ENCODE data around the gene KRTAP12-3.
"Not testable (repeated sequence)": the region's sequence is repeated elsewhere in the genome, so short reads cannot be mapped to it uniquely, and the experiment has no call there.

Gene KRTAP12-3

DNA sequence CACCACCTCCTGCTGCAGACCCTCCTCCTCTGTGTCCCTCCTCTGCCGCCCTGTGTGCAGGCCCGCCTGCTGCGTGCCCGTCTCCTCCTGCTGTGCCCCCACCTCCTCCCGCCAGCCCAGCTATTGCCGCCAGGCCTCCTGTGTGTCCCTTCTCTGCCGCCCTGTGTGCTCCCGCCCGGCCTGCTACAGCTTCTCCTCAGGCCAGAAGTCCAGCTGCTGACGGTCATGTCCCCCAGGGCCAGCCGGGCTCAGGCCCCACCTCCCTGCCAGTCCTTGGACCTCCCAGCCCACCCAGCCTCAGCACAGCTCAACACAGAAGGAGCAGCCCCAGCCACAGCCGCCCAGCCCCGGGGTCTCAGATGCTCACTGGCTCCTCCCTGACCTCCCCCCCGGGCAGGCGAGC lies 29.9 kb upstream of the KRTAP12-3 start:
- DNase-seq, result not testable (repeated sequence)

DNA sequence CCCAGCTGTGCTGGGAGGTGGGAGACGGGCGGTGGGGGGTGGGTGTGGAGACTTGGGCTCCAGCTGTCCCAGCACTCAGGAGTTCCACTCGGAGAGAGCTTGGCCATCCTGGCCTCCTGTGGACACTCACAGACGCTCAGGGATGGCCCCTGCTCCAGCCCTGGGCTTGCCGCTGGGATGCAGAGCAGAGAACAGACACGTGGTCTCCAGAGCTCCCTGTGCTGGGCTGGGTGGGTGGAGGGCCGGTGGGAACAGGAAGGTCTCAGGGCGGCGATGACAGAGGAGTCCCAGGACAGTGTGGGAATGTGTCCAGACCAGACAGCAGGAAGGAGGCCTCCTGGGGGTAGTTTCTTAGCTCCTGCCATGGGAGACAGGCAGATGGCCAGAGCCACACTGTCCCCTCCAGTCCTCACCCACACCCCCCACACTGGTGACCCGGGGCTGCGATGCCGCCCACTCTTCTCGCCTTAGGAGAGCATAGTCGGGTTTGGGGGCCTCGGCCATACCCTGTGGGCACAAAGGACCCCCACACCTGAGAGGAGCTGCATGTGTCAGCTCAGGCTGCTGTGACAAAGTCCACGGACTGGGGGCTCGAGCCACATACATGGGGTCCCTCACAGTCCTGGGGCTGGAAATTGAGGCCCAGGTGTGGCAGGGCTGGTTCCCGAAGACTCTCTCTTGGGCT lies 28.9 kb upstream of the KRTAP12-3 start:
- no peak for DNase-seq

DNA sequence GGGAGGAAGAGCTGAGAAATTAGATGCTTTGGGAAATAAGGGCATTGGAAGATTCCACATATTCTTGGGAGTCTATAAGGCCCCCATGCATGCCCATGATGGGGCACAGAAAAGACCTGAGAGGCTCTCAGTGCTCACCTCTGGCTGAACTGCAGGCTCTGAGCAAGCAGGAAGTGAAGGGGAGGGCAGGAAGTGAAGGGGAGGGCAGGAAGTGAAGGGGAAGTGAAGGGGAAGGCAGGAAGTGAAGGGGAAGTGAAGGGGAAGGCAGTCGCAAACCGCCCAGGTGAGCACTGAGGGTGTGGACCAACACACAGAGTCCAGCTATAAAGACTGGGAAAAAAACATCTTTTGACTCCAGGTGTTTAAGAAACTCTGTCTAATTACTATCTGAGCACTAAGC lies 27.3 kb upstream of the KRTAP12-3 start:
- no peak for DNase-seq

- no peak for DNase-seq
Measured at GRCh38 chr21:44632067-44632466, 25.7 kb upstream of the KRTAP12-3 start.

DNA sequence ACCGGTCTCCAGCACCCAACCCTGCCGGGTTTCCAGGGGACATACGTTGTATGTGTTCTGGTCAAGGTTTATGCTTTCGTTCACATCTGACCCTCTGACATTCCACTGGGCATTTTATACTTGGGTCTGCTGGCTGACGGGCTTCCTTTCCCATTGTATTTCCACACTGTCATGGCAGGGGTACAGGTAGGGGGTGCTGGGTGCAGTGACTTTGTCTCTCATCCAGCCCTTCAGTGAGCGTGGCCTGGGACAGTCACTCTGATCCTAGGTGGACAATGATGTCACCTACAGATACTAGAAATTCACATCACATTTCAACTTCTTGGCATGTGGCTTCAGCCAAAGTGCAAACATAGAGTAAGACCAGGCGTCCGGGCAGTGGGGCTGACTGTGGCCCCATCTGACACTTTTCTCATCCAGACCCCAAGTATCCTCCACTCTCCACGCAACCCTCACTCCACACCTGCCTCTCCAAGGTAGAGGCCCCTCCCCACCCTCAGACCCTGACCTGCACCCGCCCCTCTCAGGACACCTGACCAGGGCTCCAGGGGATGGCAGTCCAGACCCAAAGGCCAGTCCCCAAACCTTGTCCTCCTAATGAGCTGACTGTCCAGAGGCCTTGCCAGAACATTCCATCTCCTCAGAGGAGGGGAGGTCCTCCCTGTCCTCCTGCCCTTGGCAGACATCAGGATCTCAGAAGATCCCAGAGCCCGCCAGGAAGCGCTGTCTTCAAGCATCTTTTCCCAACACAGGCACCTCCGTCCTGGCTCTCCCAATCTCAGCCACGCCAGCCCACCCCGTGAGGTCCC lies 21.3 kb upstream of the KRTAP12-3 start:
- DNase-seq, result no peak

DNA sequence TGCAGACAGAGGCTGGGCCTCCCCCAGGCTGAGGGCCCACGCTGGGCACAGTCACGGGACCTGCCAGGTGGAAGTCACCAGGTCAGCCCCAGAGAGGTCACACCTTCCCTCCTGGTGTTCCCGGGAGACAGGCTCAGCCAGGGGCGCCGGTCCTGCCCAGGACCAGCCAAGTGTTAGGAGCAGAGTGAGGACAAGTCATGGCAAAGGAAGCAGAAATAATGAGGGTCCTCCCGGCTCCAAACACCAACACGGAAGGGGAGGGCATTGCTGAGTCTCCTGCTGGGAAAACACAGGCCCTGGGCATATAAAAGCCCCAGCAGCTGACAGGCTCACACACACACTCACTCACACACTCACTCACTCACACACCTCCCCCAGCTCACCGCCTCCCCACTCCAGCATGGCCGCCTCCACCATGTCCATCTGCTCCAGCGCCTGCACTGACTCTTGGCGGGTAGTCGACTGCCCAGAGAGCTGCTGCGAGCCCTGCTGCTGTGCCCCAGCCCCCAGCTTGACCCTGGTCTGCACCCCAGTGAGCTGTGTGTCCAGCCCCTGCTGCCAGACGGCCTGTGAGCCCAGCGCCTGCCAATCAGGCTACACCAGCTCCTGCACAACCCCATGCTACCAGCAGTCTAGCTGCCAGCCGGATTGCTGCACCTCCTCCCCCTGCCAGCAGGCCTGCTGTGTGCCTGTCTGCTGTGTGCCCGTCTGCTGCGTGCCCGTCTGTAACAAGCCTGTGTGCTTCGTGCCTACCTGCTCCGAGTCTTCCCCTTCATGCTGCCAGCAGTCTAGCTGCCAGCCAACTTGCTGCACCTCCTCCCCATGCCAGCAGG lies 20.5 kb upstream of the KRTAP12-3 start, which contains the start of gene KRTAP10-10:
Gene KRTAP10-10 (plus strand): TSS at position 339 of the 833 bp plus-strand sequence. CDS start 62 bp downstream, at position 401.
- DNase-seq, result no peak

DNA sequence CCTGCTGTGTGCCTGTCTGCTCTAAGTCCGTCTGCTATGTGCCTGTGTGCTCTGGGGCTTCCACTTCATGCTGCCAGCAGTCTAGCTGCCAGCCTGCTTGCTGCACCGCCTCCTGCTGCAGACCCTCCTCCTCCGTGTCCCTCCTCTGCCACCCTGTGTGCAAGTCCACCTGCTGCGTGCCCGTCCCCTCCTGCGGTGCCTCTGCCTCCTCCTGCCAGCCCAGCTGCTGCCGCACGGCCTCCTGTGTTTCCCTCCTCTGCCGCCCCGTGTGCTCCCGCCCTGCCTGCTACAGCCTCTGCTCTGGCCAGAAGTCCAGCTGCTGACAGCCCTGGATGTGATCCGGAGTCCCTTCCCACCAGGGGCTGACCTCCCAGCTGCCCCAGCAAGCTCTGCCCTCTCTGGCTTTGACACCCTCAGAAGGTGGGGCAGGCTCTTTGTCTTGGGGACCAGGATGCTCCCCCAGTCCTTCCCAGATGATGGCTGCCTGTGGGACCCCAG lies 19.8 kb upstream of the KRTAP12-3 start:
- DNase-seq, result not testable (repeated sequence)

DNA sequence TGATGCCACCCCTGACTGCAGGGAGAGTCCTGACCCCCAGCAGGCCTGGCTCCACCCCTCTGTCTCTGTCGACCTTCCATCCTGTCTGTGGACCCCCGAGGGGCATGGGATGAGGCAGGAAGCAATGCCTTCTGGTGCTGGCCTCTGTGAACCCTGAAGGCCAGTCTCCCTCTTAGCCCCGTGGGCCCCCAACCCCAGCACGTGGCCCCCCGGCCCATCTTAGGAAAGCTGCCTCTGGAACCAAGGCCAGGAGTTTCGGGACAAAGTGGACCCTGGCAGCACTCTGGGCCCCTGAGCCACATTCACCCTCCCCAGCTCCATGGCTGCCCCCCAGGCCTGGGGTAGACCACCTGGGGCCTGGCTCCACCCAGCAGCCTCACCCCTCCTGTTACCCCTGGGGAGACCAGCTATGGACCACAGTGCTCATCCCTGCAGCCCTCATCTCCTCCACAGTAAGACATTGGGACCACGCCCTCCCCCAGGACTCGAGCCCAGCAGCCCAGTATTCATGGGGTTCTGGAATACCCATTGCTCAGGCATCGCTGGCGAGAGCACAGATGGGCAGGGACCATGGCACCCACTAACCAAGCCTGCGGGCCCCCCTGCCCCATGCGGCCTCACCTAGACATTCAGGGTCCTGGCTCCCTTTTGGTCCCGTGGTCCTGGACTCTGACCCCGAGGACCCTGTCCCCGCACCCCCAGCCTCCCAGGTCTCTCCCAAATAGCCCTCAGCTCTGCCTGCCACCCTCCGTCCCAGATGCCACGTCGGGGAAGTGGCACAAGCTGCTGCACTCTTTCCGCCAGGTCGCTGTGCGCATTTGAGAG lies 19.0 kb upstream of the KRTAP12-3 start:
- not testable (repeated sequence) for DNase-seq

DNA sequence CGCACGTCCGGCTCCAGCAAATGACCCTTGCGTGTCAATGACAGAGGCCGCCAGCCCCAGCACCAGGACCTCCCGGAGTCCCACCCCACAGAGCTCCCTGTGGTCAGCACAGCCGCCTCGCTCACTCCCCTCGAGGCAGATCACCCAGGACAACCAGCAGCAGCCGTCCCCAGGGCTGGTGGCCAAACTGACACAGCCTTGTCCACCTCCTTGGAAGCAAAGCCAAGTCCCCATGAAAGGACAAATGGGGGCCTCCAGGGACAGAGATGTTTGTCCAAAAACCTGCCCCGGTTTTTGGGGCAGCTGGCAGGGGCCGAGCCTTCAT lies 18.4 kb upstream of the KRTAP12-3 start:
- no peak for DNase-seq

- DNase-seq, result no peak
Measured at GRCh38 chr21:44640761-44641160, 17.0 kb upstream of the KRTAP12-3 start.

DNA sequence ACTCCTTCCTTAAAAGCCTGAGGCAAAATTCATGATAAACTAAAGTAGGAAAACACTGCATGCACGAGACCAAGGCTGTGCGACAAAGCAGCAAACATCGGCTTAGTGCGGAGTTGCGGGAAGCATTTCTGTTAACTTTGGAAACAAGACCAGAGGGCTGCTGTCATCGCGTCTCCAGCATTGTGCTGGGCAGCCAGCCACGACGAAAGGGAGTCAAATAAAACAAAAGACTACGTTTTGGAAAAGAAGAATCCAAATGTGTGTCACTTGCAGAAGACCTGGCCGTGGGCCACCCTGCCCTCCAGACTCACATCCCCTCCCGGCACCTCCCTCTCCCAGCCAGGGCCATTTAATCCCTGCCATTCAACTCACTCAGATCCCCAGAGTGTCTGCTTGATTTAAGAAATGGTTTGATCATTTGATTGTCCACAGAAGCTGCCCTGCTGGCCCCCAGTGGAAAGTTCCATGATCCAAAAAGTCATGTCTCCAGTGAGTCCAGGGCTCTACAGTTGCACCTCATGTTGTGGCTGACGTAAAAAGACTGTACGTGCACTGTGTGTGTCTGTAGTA lies 13.9 kb upstream of the KRTAP12-3 start:
- DNase-seq, result no peak

DNA sequence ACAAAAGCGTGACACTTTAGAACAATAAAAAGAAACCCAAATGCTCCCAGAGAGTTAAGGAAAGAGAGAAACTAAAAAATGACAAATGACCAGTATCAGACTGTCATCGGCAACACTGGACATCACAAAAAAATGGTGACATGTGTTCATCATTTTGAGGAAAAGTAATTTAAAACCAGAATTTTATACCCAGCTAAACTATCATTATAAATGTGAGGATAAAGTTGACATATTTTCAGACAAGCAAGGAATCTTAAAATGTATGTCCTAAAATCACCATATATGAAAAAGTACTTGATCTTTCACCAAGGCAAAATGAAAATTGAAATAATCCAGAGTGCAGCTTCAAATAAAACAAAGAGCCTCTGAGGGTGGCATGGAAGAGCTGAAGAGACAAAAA lies 12.9 kb upstream of the KRTAP12-3 start:
- DNase-seq, result no peak

DNA sequence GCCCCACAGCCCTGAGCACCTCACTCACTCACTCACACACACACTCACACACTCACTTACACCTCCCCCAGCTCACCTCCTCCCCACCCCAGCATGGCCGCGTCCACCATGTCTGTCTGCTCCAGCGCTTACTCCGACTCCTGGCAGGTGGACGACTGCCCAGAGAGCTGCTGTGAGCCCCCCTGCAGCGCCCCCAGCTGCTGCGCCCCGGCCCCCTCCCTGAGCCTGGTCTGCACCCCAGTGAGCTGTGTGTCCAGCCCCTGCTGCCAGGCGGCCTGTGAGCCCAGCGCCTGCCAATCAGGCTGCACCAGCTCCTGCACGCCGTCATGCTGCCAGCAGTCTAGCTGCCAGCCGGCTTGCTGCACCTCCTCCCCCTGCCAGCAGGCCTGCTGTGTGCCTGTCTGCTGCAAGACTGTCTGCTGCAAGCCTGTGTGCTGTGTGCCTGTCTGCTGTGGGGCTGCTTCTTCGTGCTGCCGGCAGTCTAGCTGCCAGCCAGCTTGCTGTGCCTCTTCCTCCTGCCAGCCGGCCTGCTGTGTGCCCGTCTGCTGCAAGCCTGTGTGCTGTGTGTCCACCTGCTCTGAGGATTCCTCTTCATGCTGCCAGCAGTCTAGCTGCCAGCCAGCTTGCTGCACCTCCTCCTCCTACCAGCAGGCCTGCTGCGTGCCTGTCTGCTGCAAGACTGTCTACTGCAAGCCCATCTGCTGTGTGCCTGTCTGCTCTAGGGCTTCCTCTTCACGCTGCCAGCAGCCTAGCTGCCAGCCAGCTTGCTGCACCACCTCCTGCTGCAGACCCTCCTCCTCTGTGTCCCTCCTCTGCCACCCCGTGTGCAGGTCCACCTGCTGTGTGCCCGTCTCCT lies 11.1 kb upstream of the KRTAP12-3 start, which contains the start of gene KRTAP10-11:
Gene KRTAP10-11 (plus strand): TSS at position 49 of the 856 bp plus-strand sequence. CDS start 45 bp downstream, at position 94.
- DNase-seq, result not testable (repeated sequence)

- DNase-seq, result no peak
Measured at GRCh38 chr21:44647222-44647552, 10.5 kb upstream of the KRTAP12-3 start.

GRCh38 chr21:44648557-44649311 lies 9.0 kb upstream of the KRTAP12-3 start:
- no peak for DNase-seq

DNA sequence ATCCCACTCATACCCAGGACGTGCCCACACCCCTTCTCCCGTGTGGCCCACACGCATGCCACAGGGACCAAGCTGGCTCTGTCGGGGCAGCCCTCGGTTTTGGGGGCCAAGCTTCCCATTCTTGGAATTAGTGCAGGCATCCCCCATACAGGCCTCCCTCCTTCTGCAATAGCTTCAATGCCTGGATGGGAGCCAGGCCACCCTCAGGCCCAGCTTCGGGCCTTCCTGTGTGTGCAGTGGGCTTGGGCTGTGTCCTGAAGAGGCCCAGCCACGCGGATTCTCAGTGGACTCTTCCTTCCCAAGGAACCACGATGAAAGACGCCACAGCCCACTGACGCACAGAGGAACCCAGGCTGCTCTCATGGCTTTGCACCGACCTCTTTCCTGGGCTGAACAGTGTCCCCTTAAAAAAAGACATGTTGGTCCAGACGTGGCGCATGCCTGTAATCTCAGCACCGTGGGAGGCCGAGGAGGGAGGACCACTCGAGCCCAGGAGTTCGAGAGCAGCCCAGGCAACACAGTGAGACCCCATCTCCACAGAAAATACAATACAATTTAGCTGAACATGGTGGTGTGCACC lies 8.1 kb upstream of the KRTAP12-3 start:
- DNase-seq, result no peak

DNA sequence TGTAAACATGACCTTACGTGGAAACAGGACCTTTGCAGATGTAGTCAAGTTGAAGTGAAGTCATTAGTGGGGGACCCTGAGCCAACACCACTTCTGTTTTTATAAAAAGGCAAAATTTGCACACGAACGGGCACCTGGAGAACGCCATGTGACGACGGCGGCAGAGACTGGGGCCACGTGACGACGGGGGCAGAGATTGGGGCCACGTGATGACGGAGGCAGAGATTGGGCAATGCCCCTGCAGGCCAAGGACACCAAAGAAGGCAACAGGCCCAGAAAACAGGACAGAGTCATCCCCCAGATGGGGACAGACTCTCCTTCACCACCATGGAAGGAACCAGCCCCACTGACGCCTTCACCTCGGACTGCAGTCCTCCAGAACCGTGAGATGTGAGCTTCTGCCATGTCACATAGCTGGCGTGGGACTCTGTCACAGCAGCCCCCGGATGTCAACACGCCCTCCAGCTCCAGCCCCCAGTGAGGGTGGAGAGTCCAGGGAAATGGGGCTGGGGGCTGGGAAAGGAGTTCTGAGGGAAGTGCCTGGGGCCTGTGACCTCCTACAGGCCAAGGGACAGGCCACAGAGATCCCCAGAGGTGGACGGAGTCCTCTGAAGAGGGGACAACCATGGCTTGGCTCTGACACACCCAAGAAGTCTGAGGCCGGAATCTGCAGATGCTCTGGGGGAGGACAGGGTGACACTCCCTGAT lies 7.3 kb upstream of the KRTAP12-3 start:
- no peak for DNase-seq

DNA sequence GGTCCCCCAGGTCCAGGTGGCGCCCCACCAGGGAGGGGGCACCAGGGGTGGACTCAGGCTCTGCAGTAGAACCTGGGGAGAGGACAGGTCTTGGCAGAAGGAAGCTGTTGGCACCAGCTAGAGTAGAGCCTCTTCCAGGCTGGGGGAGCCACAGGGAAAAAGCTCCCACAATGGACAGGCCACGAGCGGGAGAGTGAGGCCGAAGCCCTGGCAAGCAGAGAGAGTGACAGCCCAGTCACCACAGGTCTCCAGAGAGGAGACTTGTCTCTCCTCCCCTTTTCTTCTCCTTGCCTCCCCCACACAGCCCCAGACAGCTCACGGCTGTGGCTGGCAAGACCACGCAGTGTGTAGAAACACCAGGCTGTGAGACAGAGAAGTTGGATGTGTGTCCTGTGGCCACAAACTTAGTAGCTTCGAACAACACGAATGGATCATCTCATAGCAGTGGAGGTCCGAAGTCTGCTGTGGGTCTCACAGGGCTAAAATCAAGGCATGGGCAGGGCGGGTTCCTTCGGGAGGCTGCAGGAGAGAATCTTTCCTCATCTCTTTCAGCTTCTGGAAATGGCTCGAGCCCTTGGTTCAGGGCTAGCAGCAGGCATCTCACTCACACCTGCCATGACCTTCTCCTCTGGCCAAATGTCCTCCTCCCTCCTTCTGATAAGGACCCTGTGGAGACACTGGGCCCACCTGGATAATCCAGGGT lies 6.6 kb upstream of the KRTAP12-3 start:
- DNase-seq, result no peak

- no peak for DNase-seq
Measured at GRCh38 chr21:44653123-44653522, 4.6 kb upstream of the KRTAP12-3 start.
